ENCODE results near the gene TMEM41B. TPM values are rescaled to one million over a fixed set of nuclear protein-coding genes. Genes with fewer than 3 reads are reported as not detected.

The TMEM41B gene, protein sequence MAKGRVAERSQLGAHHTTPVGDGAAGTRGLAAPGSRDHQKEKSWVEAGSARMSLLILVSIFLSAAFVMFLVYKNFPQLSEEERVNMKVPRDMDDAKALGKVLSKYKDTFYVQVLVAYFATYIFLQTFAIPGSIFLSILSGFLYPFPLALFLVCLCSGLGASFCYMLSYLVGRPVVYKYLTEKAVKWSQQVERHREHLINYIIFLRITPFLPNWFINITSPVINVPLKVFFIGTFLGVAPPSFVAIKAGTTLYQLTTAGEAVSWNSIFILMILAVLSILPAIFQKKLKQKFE
- total RNA-seq, result 42.0 and 51.0 TPM in 2 replicates

DNA sequence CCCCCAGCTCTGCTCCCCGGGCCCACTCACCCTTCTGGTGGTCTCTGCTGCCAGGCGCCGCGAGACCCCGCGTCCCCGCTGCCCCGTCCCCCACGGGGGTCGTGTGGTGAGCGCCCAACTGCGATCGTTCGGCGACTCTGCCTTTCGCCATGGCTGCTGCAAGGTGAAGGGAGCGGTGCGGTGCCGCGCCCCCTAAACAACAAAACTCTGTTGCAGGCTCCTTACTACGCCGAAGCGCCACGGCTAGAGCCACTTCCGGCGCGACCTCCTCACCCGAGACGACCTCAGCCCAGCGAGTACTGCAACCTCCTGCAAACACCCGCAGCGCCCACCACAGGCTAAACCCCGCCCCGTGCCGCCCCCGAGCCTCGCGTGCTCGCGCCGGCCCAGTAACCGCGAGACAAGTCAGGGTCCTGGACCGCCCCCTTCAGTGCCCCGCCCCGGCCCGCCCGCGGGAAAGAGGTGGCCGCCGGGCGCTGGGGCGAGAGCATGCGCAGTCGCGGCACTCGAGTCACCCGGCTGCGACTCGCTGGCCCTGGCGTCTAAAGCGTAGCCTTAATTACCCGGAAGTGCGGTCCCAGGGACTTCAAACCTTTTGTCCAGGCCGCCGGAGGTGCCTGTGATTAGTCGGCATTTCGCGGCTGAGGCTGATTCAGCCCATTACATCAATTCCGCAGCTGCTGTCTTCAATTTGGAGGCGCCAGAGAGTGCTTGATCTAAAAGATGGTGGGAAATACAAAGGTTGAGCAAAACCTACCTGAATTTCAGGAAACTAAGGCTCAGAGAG is at the start of gene TMEM41B:
TMEM41B (minus strand) TSS at position 303 of the 787 bp plus-strand sequence; CDS start at position 151, 152 bp downstream.

DNA sequence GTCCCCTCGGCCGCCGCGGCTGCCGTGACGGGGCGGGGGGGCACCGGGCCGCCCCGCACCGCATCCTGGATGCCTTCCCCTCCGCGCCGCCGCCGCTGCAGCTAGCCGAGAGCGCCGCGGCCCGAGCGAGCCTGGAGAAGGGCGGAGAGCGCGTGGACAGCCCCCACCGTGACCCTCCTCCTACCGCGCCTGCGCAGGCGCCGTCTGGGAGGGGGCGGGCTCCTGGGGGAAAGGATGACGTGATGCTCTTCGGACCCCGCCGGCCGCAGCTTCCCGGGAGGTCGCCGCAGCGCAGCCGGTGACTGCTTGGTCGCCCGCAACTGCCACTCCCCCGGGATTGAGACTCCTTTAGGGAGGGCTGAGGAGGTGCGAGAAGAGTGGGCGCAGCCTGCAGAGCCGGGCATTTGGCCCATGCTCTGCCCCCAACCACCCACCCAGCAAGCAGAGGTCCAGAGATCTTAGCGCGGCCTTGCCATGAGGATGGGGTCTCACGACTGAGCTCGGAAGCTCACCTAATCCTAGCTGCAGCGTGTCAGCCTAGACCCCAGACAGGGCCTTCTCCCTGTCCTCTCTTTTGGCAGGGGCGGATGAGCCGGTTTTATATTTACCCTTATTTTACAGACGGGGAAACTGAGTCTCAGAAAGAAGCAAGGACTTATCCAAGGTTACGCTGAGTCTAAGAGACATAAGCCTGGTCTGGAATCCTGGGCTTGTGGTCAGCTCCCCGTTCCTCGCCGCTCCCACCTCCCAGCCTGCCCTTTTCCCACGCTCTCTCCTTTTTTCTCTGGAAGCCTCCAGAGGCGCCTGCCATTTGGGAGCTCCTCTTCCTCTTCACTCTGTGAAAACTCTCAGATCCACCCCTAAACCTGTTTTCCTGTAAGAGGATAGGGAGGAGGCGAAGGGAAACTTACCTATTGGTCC is 48.9 kb downstream of the TMEM41B start, which contains the start of gene DENND5A:
DENND5A (minus strand) TSS at position 140 of the 921 bp plus-strand sequence. CDS start 281 bp downstream, outside the sequence.

Other genes starting within 250 kb of the TMEM41B start
- gene SCUBE2, start 223.0 kb downstream of the TMEM41B start, total RNA-seq, result not detected in 2 replicates
- gene DENND5A, start 49.2 kb downstream of the TMEM41B start, total RNA-seq, result 21.3 and 42.2 TPM in 2 replicates
- gene IPO7, start 70.1 kb upstream of the TMEM41B start, total RNA-seq, result 49.2 and 67.1 TPM in 2 replicates
- 12.8 and 13.4 TPM in 2 replicates for gene ZNF143, start 146.4 kb upstream of the TMEM41B start, total RNA-seq